Stimulated activated CD4-positive, alpha-beta T cell treated with anti-CD3 and anti-CD28 coated beads, TNF-alpha, amount 100 ng/mL, for 48 hours (primary cell): ENCODE results near the gene FOXB2.
"Not testable (repeated sequence)": the region's sequence is repeated elsewhere in the genome, so short reads cannot be mapped to it uniquely, and the experiment has no call there.

ENCODE experiments used
- DNase-seq, 3 donors: peaks; one replicate each; pipeline ENCODE4 v3.0.0-alpha.2; 2020; ENCODE audit warnings: low read depth in 3 of 3

The FOXB2 gene

DNA sequence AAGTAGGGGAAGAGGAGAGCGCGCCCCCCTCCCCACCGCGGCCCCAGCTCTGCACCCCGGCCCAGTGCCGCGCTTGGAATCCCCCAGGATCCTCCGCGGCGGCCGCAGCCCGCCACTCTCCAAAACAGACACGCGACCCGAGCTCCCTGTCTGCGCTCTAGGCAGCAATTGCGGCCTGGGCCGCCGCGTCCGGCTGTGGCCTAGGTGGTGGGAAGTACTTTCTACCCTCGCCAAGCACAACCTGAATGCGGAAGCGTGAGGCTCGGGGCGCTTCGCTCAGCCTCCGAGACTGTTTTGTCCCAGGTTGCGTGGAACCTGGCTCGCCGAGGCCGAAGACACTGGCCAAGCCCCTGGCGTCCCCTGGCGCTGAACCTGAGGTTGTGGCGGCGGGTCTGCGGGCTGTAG lies 3.3 kb upstream of the FOXB2 start:
- DNase-seq, result no peak

DNA sequence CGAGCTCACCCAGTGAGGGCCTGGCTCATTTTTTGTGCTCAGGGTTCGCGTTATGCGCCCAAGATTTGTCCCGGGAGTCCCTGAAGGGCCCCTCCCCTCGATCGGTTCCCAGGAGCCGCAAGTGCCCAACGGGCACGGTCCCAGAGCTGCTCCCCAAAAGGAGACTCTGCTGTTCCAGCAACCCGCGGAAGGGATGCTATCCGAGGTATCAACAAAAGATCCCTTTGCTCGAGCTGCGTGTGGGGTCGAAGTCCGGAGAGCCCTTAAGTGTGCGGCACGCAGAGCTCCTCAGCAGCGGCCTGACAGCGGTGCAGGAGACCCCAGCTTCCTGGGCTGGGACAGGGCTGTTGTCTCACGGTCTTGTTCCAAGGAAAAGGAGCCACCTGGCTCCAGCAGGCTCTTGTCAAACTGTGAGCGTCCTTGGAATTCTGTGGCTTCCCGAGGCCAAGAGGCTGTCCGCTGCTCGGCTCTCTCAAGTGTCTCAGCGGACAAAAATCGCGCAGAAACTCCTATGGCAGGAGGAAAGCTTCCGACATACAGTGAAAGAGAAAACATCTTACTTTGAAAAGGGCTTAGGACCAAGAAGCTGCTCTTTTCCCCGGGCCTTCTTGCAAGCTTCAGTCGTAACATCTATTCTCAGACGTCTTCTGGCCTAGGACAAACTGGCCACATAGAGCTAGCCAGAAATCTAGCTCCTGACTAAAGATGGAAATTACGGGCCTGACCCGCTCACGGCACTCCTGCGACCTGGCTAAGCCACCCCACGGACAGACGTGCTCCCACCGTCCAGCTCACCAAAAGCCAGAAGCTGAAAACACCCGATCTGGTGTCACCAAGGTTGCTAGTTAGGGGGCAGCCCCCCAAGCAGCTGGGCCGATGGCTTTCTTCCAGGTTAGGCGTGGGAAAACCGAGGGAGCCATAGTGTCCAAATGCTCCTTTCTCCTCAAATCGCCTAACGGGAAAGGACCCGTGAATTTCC lies 2.6 kb upstream of the FOXB2 start:
- no peak for DNase-seq

DNA sequence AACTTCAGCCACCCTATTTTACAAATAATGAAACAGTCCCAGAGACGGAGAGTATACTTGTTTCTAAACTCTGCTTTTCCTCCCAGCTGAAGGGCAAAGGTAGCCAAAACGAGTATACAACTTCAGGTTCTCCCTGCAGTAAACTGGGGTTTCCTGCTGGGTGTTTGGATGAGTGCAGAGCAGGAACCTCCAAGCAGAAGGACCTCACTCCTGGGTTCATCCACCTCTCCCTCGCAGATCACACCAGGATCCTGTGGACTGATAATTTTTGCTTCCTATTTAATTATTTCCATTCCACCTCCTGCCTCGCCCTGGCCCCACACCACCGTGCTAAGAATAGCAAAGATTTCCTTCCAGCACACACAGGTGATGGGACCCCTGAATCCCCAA lies 2.0 kb upstream of the FOXB2 start:
- DNase-seq, result no peak

GRCh38 chr9:77018058-77018968 lies 1.1 kb upstream of the FOXB2 start:
- DNase-seq, result no peak

DNA sequence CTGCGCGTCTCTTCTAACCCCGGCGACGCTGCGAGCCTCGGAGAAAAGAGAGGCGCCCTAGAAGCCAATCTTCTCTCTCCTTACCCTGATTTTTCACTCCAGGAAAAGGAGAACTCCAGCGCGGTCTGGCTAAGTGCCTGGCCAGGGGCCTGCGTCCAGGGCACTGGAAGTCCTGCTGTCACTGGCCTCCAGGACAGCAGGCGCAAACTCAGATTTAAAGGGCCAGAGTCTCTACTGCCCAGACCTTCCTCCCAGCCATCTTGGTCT lies 553 bp upstream of the FOXB2 start:
- DNase-seq, result no peak

DNA sequence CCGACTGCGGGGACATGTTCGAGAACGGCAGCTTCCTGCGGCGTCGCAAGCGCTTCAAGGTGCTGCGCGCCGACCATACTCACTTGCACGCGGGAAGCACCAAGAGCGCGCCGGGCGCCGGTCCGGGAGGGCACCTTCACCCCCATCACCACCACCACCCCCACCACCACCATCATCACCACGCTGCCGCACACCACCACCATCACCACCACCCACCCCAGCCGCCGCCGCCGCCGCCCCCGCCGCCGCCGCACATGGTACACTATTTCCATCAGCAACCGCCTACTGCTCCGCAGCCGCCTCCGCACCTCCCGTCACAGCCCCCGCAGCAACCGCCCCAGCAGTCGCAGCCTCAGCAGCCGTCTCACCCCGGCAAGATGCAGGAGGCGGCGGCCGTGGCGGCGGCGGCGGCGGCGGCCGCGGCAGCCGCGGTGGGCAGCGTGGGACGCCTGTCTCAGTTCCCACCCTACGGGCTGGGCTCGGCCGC lies 514 bp downstream of the FOXB2 start:
- no peak for DNase-seq

DNA sequence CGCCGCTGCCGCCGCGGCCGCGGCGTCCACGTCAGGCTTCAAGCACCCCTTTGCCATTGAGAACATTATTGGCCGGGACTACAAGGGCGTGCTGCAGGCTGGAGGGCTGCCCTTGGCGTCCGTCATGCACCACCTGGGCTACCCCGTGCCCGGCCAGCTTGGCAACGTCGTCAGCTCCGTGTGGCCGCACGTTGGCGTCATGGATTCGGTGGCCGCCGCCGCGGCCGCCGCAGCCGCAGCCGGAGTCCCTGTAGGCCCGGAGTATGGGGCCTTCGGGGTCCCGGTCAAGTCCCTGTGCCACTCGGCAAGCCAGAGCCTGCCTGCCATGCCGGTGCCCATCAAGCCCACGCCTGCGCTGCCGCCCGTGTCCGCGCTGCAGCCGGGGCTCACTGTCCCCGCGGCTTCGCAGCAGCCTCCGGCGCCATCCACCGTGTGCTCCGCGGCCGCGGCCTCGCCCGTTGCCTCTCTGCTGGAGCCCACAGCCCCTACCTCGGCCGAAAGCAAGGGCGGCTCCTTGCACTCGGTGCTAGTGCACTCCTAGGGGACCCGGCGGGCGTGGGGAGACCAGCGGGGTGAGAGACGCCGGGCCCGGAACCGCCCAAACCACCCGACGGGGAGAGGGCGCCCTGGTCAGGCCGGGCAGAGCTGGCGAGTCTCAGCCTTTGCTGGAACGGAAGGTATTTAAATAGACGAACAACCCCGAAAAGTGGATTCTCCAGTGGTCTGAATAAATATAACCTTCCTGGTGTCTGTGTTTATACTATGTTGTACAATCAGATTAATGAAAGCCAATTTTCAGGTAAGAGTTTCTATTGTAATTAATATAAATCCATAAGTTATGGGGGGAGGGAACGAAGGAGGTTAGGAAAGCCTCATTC lies 1.2 kb downstream of the FOXB2 start:
- peak in 1 of 3 donors; percentile 2 for DNase-seq

- no peak for DNase-seq
Measured at GRCh38 chr9:77021291-77021894, 1.9 kb downstream of the FOXB2 start.

DNA sequence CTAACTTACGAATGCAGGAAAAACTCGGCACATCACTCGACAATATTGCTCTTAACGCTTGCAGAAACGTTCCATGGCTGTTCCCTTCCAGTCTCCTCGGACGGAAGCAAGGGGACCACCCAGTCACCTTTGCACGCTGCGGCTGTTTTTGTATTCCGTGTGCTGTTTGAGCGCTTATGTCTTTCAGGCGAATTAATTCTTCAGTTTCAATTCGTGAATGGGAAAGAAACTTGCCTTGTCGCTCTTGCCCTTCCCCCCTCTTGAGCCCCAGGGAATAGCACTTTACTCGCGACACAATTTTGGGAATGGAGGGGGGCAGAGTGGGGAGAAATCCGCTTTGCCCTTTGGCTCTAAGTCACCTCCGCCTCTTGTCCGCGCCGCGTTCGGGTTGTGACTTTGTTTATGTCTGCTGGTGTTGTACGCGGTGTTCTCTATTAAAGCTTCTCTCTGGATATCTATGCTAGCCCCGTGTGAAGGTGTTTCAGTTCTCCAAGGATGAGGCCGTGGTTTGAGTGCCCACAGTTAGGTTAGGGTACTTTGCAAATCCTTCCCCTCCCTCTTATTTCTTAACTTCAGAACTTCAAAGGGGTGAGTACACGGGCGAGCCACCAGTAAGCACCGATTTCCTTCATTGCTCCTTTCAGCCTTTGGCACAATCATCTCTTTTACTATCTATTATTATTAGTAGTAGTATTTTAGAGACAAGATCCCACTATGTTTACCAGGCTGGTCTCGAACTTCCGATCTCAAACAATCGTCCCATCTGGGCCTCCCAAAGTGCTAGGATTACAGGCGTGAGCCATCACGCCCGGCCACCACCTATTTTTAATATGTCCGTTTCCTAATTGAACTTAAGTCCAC lies 2.7 kb downstream of the FOXB2 start:
- DNase-seq, result no peak

DNA sequence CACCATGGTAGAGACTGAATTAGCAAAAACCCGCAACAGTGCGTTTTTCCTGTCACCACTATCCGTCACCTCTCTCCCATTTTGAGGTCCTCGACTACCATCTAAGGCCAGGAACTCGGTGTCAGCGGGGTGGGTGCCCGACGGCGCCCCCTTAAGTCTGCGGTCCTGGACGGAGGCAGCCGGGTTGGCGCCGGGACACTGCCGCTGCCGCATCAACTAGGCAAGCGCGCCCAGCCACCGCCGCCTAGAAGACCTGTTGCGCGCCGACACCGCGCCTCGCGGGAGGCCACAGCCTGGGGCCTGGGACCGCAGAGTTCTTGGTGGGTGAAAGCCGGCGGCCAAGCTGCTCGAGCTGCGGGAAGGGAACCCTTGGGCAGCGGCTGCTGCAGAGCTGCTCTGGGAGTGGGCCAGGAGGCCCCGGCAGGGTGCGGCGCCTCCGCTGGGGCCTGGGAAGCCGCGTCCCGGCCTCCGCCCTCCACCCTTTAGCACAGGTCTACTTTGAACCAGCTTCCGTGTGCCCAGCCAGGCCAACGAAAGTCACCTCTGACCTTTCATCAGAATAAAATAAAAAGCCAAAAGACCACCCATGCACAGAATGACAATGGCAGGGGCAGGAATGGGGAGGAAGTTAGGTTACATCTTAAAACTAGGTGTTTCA lies 3.5 kb downstream of the FOXB2 start:
- DNase-seq, result peak in 1 of 3 donors; percentile 4

- no peak for DNase-seq
Measured at GRCh38 chr9:77023726-77024125, 4.3 kb downstream of the FOXB2 start.

DNA sequence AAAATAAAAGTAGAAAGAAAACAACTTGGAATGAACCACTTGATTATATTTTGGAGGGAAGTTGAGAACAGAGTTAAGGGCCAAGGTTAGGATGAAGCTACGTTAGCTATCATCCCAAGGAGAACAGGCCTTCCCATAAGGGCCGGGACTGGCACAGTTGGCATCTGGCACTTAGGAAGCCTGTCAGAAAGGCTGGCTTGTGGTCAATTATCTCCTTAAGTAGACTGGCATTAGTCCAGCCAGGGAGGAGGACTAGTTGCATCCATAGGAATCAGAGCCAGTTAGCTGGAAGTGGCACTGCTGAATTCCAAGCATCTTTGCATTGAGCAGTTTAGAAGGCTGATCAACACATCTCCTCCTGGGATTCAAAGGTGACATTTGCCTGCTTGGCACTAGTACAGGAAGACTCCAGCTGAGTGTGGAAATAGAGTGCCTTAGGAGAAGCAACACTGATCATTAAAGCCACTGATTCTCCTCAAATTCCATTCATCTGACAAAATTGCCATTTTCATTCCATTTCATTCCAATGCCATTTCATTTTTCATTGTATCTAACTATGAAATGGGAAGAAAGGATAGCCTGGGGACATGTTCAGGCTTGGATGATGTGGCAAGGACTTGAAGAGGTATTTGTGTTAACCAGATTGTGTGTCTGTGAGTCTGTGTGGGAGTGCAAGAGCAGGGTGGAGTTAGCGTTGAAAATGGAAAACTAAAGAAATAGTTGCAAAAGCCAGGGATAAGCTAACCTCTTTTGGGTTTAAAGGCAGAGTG lies 5.5 kb downstream of the FOXB2 start:
- no peak for DNase-seq

DNA sequence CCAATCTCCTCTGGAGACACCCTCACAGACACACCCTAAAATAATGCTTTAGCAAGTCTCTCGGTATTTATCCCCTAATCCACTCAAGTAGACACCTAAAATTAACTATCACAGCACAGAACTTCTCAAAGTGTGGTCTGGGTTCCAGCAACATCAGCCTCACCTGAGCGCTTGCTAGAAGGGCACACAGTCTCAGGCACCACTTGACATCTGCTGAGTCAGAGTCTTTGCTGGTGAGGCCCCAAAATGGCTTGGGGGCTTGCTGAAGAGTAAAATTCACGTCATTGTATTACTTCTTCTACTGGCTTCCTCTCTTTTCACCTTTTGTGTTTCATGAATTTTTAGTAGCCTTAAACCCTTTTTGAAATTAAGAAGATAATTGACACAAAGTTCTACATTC lies 9.0 kb downstream of the FOXB2 start:
- no peak for DNase-seq

GRCh38 chr9:77030045-77030444 lies 10.6 kb downstream of the FOXB2 start:
- no peak for DNase-seq

GRCh38 chr9:77038281-77039036 lies 19.0 kb downstream of the FOXB2 start:
- DNase-seq, result no peak

DNA sequence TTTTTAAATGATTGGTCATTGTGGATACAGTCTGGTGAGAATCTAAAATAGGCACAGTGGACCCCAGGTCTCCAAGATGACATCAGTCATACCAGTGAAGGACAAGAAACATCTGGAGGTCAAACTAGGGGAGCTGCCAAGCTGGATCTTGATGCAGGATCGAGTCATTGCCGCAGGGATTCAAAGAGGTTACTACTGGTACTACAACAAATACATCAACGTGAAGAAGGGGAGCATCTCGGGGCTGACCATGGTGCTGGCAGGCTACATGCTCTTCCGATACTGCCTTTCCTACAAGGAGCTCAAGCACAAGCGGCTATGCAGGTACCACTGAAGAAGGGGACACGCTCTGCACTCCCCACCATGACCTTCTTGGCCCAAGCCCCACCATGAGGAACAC lies 20.9 kb downstream of the FOXB2 start:
- no peak for DNase-seq

GRCh38 chr9:77043743-77044142 lies 24.3 kb downstream of the FOXB2 start:
- not testable (repeated sequence) for DNase-seq

GRCh38 chr9:77060681-77061080 lies 41.2 kb downstream of the FOXB2 start:
- not testable (repeated sequence) for DNase-seq
